SU-DHL-6 (cell line): Measurements from ENCODE around the gene OR51E2.

ENCODE experiments used
- EZH2phosphoT487 ChIP-seq: fragments of 200-600 bp; sonication (generic), shearing (Covaris generic); conservative IDR thresholded peaks from 2 replicates; pipeline ENCODE4 v1.6.1; 2018; ENCODE audit warnings: mild to moderate bottlenecking, antibody characterized with exemption, low read length, moderate library complexity, mixed read lengths
- TF ChIP-seq, protein P1 (sequence below): fragments of 200-600 bp; sonication (generic); IDR thresholded peaks from one replicate; pipeline ENCODE4 v1.5.1; 2017; ENCODE audit warnings: antibody characterized with exemption, mild to moderate bottlenecking, low read length, moderate library complexity; ENCODE audit not compliant: insufficient read depth, poor library complexity, severe bottlenecking

DNA sequence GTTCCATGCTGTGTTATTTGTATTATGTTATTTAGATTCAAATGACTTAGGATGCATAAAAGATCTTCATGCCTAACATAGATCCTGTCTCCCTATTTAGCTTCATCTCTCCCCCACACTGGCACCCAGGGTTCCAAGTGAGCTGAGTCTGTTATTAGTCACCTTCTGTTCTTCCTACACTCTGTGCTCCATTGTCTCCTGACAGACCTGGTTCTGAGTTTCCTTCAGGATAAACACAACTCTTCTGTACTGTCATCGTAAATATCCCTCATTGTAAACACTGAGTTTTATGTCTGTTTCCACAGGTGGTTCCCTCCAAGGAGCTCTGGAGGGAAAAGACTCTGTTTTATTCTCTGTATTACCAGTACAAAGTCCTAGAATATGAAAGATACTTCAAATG is 15.6 kb upstream of the OR51E2 start:
- TF ChIP-seq, protein P1, sequence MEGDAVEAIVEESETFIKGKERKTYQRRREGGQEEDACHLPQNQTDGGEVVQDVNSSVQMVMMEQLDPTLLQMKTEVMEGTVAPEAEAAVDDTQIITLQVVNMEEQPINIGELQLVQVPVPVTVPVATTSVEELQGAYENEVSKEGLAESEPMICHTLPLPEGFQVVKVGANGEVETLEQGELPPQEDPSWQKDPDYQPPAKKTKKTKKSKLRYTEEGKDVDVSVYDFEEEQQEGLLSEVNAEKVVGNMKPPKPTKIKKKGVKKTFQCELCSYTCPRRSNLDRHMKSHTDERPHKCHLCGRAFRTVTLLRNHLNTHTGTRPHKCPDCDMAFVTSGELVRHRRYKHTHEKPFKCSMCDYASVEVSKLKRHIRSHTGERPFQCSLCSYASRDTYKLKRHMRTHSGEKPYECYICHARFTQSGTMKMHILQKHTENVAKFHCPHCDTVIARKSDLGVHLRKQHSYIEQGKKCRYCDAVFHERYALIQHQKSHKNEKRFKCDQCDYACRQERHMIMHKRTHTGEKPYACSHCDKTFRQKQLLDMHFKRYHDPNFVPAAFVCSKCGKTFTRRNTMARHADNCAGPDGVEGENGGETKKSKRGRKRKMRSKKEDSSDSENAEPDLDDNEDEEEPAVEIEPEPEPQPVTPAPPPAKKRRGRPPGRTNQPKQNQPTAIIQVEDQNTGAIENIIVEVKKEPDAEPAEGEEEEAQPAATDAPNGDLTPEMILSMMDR = no peak
- TF ChIP-seq EZH2phosphoT487 = no peak
